H1 (cell line): ENCODE data around the gene MAS1L. TPM values are rescaled to one million over a fixed set of nuclear protein-coding genes. Genes with fewer than 3 reads are reported as not detected.
A peak's percentile ranks its signal among the peaks of the same experiment; 100 is the strongest.

ENCODE experiments used
- CTCF ChIA-PET: fragments of 300-600 bp; sonication (Branson Sonifier 250); formaldehyde crosslinking; loops from one replicate; lab custom pipeline; 2021; ENCODE audit not compliant: partially characterized antibody; lab: Charles Lee
- POLR2A ChIA-PET: fragments of 300-600 bp; sonication (Branson Sonifier 250); formaldehyde crosslinking; loops from one replicate; lab custom pipeline; 2021; ENCODE audit warnings: inconsistent platforms; ENCODE audit not compliant: partially characterized antibody; lab: Charles Lee
- DNase-seq, 2 experiments: peaks; one replicate each; pipeline versions ENCODE4 v3.0.0 to v3.0.0-alpha.2; 2010 to 2022; ENCODE audit warnings: low spot score in 2 of 2, low read depth in 1 of 2, mixed read lengths in 1 of 2
- FAIRE-seq: peaks from 2 replicates; lab custom pipeline; 2011; peaks lifted over from hg19 to GRCh38; lab: Jason Lieb, UNC
- H2AFZ ChIP-seq: 2 replicates; pipeline ENCODE4 v1.8.1; 2012; ENCODE audit warnings: low read length, inconsistent platforms
- H2AK5ac ChIP-seq: 2 replicates; pipeline ENCODE4 v1.6.1; 2013; ENCODE audit warnings: low read depth, low read length
- H2BK120ac ChIP-seq: replicated peaks from 2 replicates; pipeline ENCODE3; 2013; ENCODE audit warnings: low read depth, low read length, inconsistent platforms
- H2BK12ac ChIP-seq: 2 replicates; pipeline ENCODE4 v1.6.1; 2013; ENCODE audit warnings: low read depth, low read length
- H2BK15ac ChIP-seq: 2 replicates; pipeline ENCODE4 v1.6.1; 2013; ENCODE audit warnings: low read length
- H2BK20ac ChIP-seq: 2 replicates; pipeline ENCODE4 v1.6.1; 2013; ENCODE audit warnings: low read length
- H2BK5ac ChIP-seq: 2 replicates; pipeline ENCODE4 v1.6.1; 2013; ENCODE audit warnings: low read depth, low read length
- H3K14ac ChIP-seq: 2 replicates; pipeline ENCODE4 v1.6.1; 2013; ENCODE audit warnings: inconsistent platforms; ENCODE audit not compliant: insufficient read length
- H3K18ac ChIP-seq: 2 replicates; pipeline ENCODE4 v1.6.1; 2013; ENCODE audit warnings: low read length; ENCODE audit errors: extremely low read depth
- H3K23ac ChIP-seq: 2 replicates; pipeline ENCODE4 v1.6.1; 2013; ENCODE audit warnings: inconsistent platforms; ENCODE audit not compliant: insufficient read length
- H3K23me2 ChIP-seq: 2 replicates; pipeline ENCODE4 v1.6.1; 2013; ENCODE audit warnings: low read depth, low read length
- H3K27ac ChIP-seq: 2 replicates; pipeline ENCODE4 v1.6.1; 2011; ENCODE audit warnings: low read depth, low read length, inconsistent platforms
- H3K27me3 ChIP-seq, 4 experiments: replicated peaks in 1 of 4; 1 replicate in 1 of 4; 2 replicates in 3 of 4; pipeline versions ENCODE4 v1.6.1 to v1.8.1; 2011 to 2013; ENCODE audit warnings: low read length in 3 of 4, mild to moderate bottlenecking in 3 of 4, inconsistent platforms in 2 of 4, mixed read lengths in 2 of 4, moderate library complexity in 1 of 4; ENCODE audit not compliant: control insufficient read depth in 3 of 4, insufficient read depth in 3 of 4; ENCODE audit errors: extremely low read depth in 1 of 4
- H3K36me3 ChIP-seq, 4 experiments: 2 replicates each; pipeline versions ENCODE4 v1.6.1 to v1.8.1; 2011 to 2013; ENCODE audit warnings: mild to moderate bottlenecking in 4 of 4, low read length in 3 of 4, moderate library complexity in 2 of 4, control low read depth in 1 of 4, inconsistent platforms in 1 of 4; ENCODE audit not compliant: insufficient read depth in 4 of 4, control insufficient read depth in 2 of 4
- H3K4ac ChIP-seq: replicated peaks from 2 replicates; pipeline ENCODE3; 2013; ENCODE audit warnings: low read length, low read depth, mixed read lengths, inconsistent platforms; ENCODE audit not compliant: insufficient read length
- H3K4me1 ChIP-seq, 4 experiments: replicated peaks in 1 of 4; 1 replicate in 1 of 4; 2 replicates in 3 of 4; pipeline versions ENCODE4 v1.6.1 to v1.8.1; 2011 to 2013; ENCODE audit warnings: low read length in 3 of 4, inconsistent platforms in 2 of 4, mixed read lengths in 1 of 4; ENCODE audit not compliant: insufficient read depth in 4 of 4, control insufficient read depth in 3 of 4
- H3K4me2 ChIP-seq, 2 experiments: 2 replicates each; pipeline versions ENCODE4 v1.6.1 to v1.8.1; 2011 to 2013; ENCODE audit warnings: low read depth in 2 of 2, low read length in 2 of 2, control low read depth in 1 of 2, inconsistent platforms in 1 of 2, mild to moderate bottlenecking in 1 of 2; ENCODE audit not compliant: insufficient read depth in 1 of 2
- H3K4me3 ChIP-seq, 4 experiments: fragments of 200-600, 300-600 bp in 1 of 4; sonication (generic), shearing (Covaris generic), sonication (Bioruptor Twin) in 1 of 4; 2 replicates each; pipeline versions ENCODE4 v1.5.1 to v1.8.1; 2011 to 2016; ENCODE audit warnings: low read length in 4 of 4, low read depth in 3 of 4, control low read depth in 2 of 4, inconsistent platforms in 2 of 4, mild to moderate bottlenecking in 2 of 4, mixed read lengths in 1 of 4, moderate library complexity in 1 of 4; ENCODE audit not compliant: insufficient read depth in 2 of 4; ENCODE audit errors: extremely low read depth in 1 of 4
- H3K56ac ChIP-seq: replicated peaks from 2 replicates; pipeline ENCODE3; 2013; ENCODE audit warnings: low read depth, mild to moderate bottlenecking, mixed read lengths, low read length, inconsistent platforms; ENCODE audit not compliant: insufficient read length
- H3K79me1 ChIP-seq: 2 replicates; pipeline ENCODE4 v1.6.1; 2013; ENCODE audit warnings: low read depth, low read length, control low read depth
- H3K79me2 ChIP-seq, 2 experiments: 2 replicates each; pipeline versions ENCODE4 v1.6.1 to v1.8.1; 2012 to 2013; ENCODE audit warnings: low read length in 2 of 2, mild to moderate bottlenecking in 2 of 2, inconsistent platforms in 1 of 2; ENCODE audit not compliant: insufficient read depth in 2 of 2, control insufficient read depth in 1 of 2
- H3K9ac ChIP-seq, 4 experiments: replicated peaks in 1 of 4; 1 replicate in 1 of 4; 2 replicates in 3 of 4; pipeline versions ENCODE4 v1.6.1 to v1.8.1; 2011 to 2013; ENCODE audit warnings: low read depth in 3 of 4, low read length in 3 of 4, control low read depth in 2 of 4, mild to moderate bottlenecking in 2 of 4, moderate library complexity in 2 of 4, inconsistent platforms in 1 of 4; ENCODE audit errors: extremely low read depth in 1 of 4
- H3K9me3 ChIP-seq, 2 experiments: 2 replicates each; pipeline versions ENCODE4 v1.6.1 to v1.8.1; 2012 to 2013; ENCODE audit warnings: mild to moderate bottlenecking in 2 of 2, moderate library complexity in 2 of 2, control low read depth in 1 of 2, inconsistent platforms in 1 of 2, low read depth in 1 of 2, low read length in 1 of 2, mixed read lengths in 1 of 2; ENCODE audit not compliant: insufficient read depth in 2 of 2
- H4K20me1 ChIP-seq, 2 experiments: replicated peaks in 1 of 2; 2 replicates each; pipeline versions ENCODE3 to v1.8.1; 2011 to 2013; ENCODE audit warnings: inconsistent platforms in 2 of 2, low read length in 2 of 2, mild to moderate bottlenecking in 1 of 2; ENCODE audit not compliant: insufficient read depth in 2 of 2, control insufficient read depth in 1 of 2
- H4K5ac ChIP-seq: 2 replicates; pipeline ENCODE4 v1.6.1; 2013; ENCODE audit warnings: low read length, low read depth, mixed read lengths, inconsistent platforms; ENCODE audit not compliant: insufficient read length
- H4K8ac ChIP-seq: 2 replicates; pipeline ENCODE4 v1.8.0; 2013; ENCODE audit warnings: mild to moderate bottlenecking, moderate library complexity, low read length, inconsistent platforms; ENCODE audit not compliant: insufficient read depth; ENCODE audit errors: extremely low read depth
- H4K91ac ChIP-seq: replicated peaks from 2 replicates; pipeline ENCODE3; 2013; ENCODE audit warnings: low read length, mixed read lengths, inconsistent platforms; ENCODE audit not compliant: insufficient read length
- POU5F1 ChIP-seq: IDR thresholded peaks from 2 replicates; pipeline ENCODE4 v1.6.1; 2011; ENCODE audit warnings: low read depth, mild to moderate bottlenecking, low read length, moderate library complexity
- SIX5 ChIP-seq: IDR thresholded peaks from 2 replicates; pipeline ENCODE4 v1.6.1; 2011; ENCODE audit warnings: mild to moderate bottlenecking, low read depth, low read length
- WGBS, 2 experiments: shearing (Covaris generic) in 1 of 2; methylation state at CpG; one replicate each; pipeline versions ENCODE4 v1.1.6 to v1.1.7; 2013 to 2015; ENCODE audit warnings: low lambda C conversion rate in 2 of 2, mixed read lengths in 2 of 2, inconsistent platforms in 1 of 2, low coverage in 1 of 2, missing lambda C conversion rate in 1 of 2; ENCODE audit not compliant: insufficient replicate concordance in 2 of 2, insufficient coverage in 1 of 2, insufficient read length in 1 of 2; ENCODE audit errors: extremely low coverage in 1 of 2, missing lambda C conversion rate in 1 of 2; 5-methylcytosine and 5-hydroxymethylcytosine counted together
- polyA plus RNA-seq, 7 experiments: library from polyadenylated mRNA; depleted of rRNA in 3 of 7; stranded (reverse) in 5 of 7; unstranded in 2 of 7; fragments of >200 nt in 5 of 7; fragments of 200-250 nt in 2 of 7; gene quantifications; 1 replicate in 5 of 7; 2 replicates in 1 of 7; 4 replicates in 1 of 7; pipeline versions ENCODE4 v1.2.1 to v1.2.3, GENCODE V29; 2011 to 2013; ENCODE audit warnings: missing spikeins in 2 of 7, mixed read lengths in 2 of 7
- total RNA-seq: library from RNA; stranded (reverse); fragmentation: NEBNext Ultra II Directional; extraction: Animal tissue kit (Norgen Biotek cat#: 25700); gene quantifications from 2 replicates; pipeline ENCODE4 v1.2.1, GENCODE V29; 2021

Gene MAS1L
- total and polyA plus RNA-seq, 2 of the 8 experiments (the other 6 are each of a cell fraction or from before 2014, with no cell fraction given) = not detected

DNA sequence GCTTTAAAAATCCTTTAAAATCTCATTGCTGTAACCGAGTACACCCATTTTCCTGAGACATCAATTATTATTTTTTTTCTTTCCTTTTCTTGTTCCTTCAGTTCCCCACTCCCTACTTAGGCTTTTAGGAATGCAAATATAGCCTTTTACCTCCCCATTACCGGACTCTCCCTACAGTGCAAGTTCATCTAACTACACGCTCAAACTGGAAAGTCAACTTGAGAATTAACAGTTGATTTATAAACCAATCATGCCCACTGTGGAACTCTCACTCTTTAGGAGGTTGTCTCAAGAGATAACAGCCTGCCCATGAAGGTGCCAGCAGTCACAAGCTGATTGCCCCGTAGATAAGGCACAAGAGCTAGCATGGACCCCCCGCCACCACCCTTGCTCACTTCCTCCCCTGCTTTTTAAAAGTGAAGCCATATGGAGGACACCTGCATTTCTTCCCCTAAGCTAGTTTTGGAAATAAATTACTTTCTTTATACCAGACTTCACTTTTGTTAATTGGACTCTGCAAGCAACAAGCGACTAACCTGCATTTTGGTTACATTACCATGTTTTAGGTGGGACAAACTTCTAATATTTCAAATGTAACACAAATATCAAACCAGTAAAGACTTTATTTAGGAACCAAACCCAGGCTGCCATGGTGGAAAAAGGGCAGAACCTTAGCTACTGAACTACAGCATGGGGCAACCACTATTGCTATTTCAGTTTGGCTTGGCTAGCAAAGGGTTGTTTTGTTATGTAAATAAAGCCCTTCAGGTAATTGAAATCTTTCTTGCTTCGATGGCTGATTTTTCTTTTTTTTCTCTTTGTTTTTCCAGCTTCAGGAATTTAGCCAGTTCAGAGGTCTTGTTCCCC, 36.9 kb upstream of the MAS1L start:
- POLR2A ChIA-PET = interaction anchor here (0.8 kb wide), 1 partner anchor 9 kb away, joined by 3 read pairs; no protein-coding TSS in a partner anchor
- H3K18ac ChIP-seq = no peak overlapping the region
- no peaks in the 10 kb centered on the region; a peak in 1 of 7 replicates for H3K27me3 ChIP-seq
- TF ChIP-seq POU5F1 (peak; percentile 59; the same call in 1 of the 2 replicates), SIX5 (no peak)
- no peaks in the 10 kb centered on the region for H3K36me3 ChIP-seq
- CTCF ChIA-PET = interaction anchor here (0.6 to 1.5 kb wide), 4 partner anchors 9 to 65 kb away, joined by 3 to 4 read pairs (median 4); no protein-coding TSS in a partner anchor
- H2AFZ ChIP-seq = peak overlapping the region; percentile 62; the same call in 1 of the 2 replicates
- H2BK15ac ChIP-seq = no peak overlapping the region
- H4K91ac ChIP-seq = no peak overlapping the region
- DNase-seq (peak in 1 of 2 experiments; percentile 33), FAIRE-seq (peak; percentile 69)
- no peaks in the 10 kb centered on the region for H3K79me2 ChIP-seq
- no peaks in the 10 kb centered on the region for H3K23me2 ChIP-seq
- no peak overlapping the region for H4K8ac ChIP-seq
- H3K9me3 ChIP-seq = peaks cover 7 to 15% of the 10 kb centered on the region in 2 experiments
- H2BK12ac ChIP-seq = peak overlapping the region; percentile 43; the same call in 1 of the 2 replicates
- H2BK5ac ChIP-seq = peak overlapping the region; percentile 31; the same call in 1 of the 2 replicates
- H4K5ac ChIP-seq = no peak overlapping the region
- H3K4me3 ChIP-seq = peak overlapping the region in 1 of 4 experiments; percentile 11; a peak in 1 of 8 replicates
- no peaks in the 10 kb centered on the region for H3K79me1 ChIP-seq
- peak overlapping the region; percentile 40 for H2BK20ac ChIP-seq
- H3K9ac ChIP-seq = no peak overlapping the region
- H2AK5ac ChIP-seq = no peak overlapping the region
- WGBS, 2 experiments = 74% methylated on average over 7 of the region's 7 CpGs; no CpG with 5 or more reads in 1 of the 2 experiments
- H3K4me2 ChIP-seq = peak overlapping the region in 1 of 2 experiments; percentile 16; a peak in 1 of 4 replicates
- no peak overlapping the region for H3K14ac ChIP-seq
- H3K27ac ChIP-seq = no peak overlapping the region
- no peaks in the 10 kb centered on the region for H4K20me1 ChIP-seq
- no peak overlapping the region for H3K4ac ChIP-seq
- peaks cover 0 to 7% (median 0%) of the 10 kb centered on the region in 4 experiments; a peak in 4 of 7 replicates for H3K4me1 ChIP-seq
- H2BK120ac ChIP-seq = peak overlapping the region; percentile 1
- H3K23ac ChIP-seq = no peak overlapping the region
- H3K56ac ChIP-seq = no peak overlapping the region
